H9 (cell line): Measurements from ENCODE around the gene SH3RF3. TPM values are rescaled to one million over a fixed set of nuclear protein-coding genes. Genes with fewer than 3 reads are reported as not detected.

Experiments
- DNase-seq: peaks from one replicate; pipeline ENCODE4 v3.0.0-alpha.2; 2017
- H2AFZ ChIP-seq: one replicate; pipeline ENCODE4 v1.6.1; 2013; ENCODE audit warnings: mild to moderate bottlenecking, low read length, control low read depth, moderate library complexity
- H2AK5ac ChIP-seq: 2 replicates; pipeline ENCODE4 v1.6.1; 2013; ENCODE audit warnings: low read length, control low read depth, mixed read lengths; ENCODE audit not compliant: insufficient read length
- H2BK120ac ChIP-seq: one replicate; pipeline ENCODE4 v1.6.1; 2013; ENCODE audit warnings: low read depth, mild to moderate bottlenecking, low read length, control low read depth, inconsistent platforms; ENCODE audit not compliant: poor library complexity, severe bottlenecking
- H2BK12ac ChIP-seq: 2 replicates; pipeline ENCODE4 v1.6.1; 2013; ENCODE audit warnings: low read length, control low read depth, mixed read lengths, low read depth; ENCODE audit not compliant: insufficient read length
- H2BK15ac ChIP-seq: 2 replicates; pipeline ENCODE4 v1.6.1; 2013; ENCODE audit warnings: low read depth, low read length, control low read depth
- H2BK20ac ChIP-seq: one replicate; pipeline ENCODE4 v1.6.1; 2013; ENCODE audit warnings: low read depth, mild to moderate bottlenecking, low read length, control low read depth, inconsistent platforms; ENCODE audit not compliant: poor library complexity, severe bottlenecking
- H2BK5ac ChIP-seq: 2 replicates; pipeline ENCODE4 v1.6.1; 2013; ENCODE audit warnings: low read length, control low read depth, mixed read lengths; ENCODE audit not compliant: insufficient read length
- H3K14ac ChIP-seq: 2 replicates; pipeline ENCODE4 v1.6.1; 2013; ENCODE audit warnings: low read length, control low read depth; ENCODE audit not compliant: insufficient read depth
- H3K18ac ChIP-seq: 2 replicates; pipeline ENCODE4 v1.6.1; 2013; ENCODE audit warnings: low read depth, mild to moderate bottlenecking, mixed read lengths, low read length, control low read depth; ENCODE audit not compliant: insufficient read length
- H3K23ac ChIP-seq: 2 replicates; pipeline ENCODE4 v1.6.1; 2013; ENCODE audit warnings: low read length, control low read depth, mixed read lengths, low read depth; ENCODE audit not compliant: insufficient read length
- H3K23me2 ChIP-seq: 2 replicates; pipeline ENCODE4 v1.6.1; 2013; ENCODE audit warnings: low read depth, mild to moderate bottlenecking, mixed read lengths, low read length, control low read depth; ENCODE audit not compliant: insufficient read length, poor library complexity, severe bottlenecking
- H3K27ac ChIP-seq: 2 replicates; pipeline ENCODE4 v1.5.1; 2013; ENCODE audit warnings: low read length, control low read depth, mixed read lengths, low read depth; ENCODE audit not compliant: insufficient read length
- H3K27me3 ChIP-seq: 2 replicates; pipeline ENCODE4 v1.6.1; 2013; ENCODE audit warnings: low read length, control low read depth, inconsistent platforms; ENCODE audit not compliant: insufficient read depth
- H3K4ac ChIP-seq: 2 replicates; pipeline ENCODE4 v1.6.1; 2013; ENCODE audit warnings: low read depth, mild to moderate bottlenecking, control low read depth, inconsistent platforms, low read length, moderate library complexity
- H3K4me1 ChIP-seq: 2 replicates; pipeline ENCODE4 v1.6.1; 2013; ENCODE audit warnings: low read length, control low read depth, inconsistent platforms; ENCODE audit not compliant: insufficient read depth
- H3K4me2 ChIP-seq: 2 replicates; pipeline ENCODE4 v1.6.1; 2013; ENCODE audit warnings: low read length, control low read depth, mixed read lengths; ENCODE audit not compliant: insufficient read length, insufficient read depth
- H3K56ac ChIP-seq: 2 replicates; pipeline ENCODE4 v1.6.1; 2013; ENCODE audit warnings: low read depth, mild to moderate bottlenecking, mixed read lengths, low read length, control low read depth; ENCODE audit not compliant: insufficient read length
- H3K79me1 ChIP-seq: 2 replicates; pipeline ENCODE4 v1.6.1; 2013; ENCODE audit warnings: low read depth, mild to moderate bottlenecking, moderate library complexity, low read length, control low read depth, inconsistent platforms; ENCODE audit not compliant: insufficient read depth, poor library complexity, severe bottlenecking
- H3K79me2 ChIP-seq: 2 replicates; pipeline ENCODE4 v1.6.1; 2013; ENCODE audit warnings: low read length, control low read depth, inconsistent platforms; ENCODE audit not compliant: insufficient read depth
- H3K9ac ChIP-seq: 2 replicates; pipeline ENCODE4 v1.6.1; 2013; ENCODE audit warnings: low read length, control low read depth, mixed read lengths; ENCODE audit not compliant: insufficient read length; ENCODE audit errors: extremely low read depth
- H3K9me3 ChIP-seq: one replicate; pipeline ENCODE4 v1.6.1; 2013; ENCODE audit warnings: low read depth, low read length, inconsistent platforms; ENCODE audit not compliant: control insufficient read depth
- H3T11ph ChIP-seq: one replicate; pipeline ENCODE4 v1.6.1; 2013; ENCODE audit warnings: mild to moderate bottlenecking, low read length, control low read depth, inconsistent platforms
- H4K20me1 ChIP-seq: one replicate; pipeline ENCODE4 v1.6.1; 2013; ENCODE audit not compliant: control insufficient read depth, insufficient read length, insufficient read depth
- H4K5ac ChIP-seq: 2 replicates; pipeline ENCODE4 v1.6.1; 2013; ENCODE audit warnings: low read depth, mild to moderate bottlenecking, mixed read lengths, low read length, control low read depth; ENCODE audit not compliant: insufficient read length
- H4K8ac ChIP-seq: replicated peaks from 2 replicates; pipeline ENCODE4 v1.6.1; 2013; ENCODE audit warnings: low read length, control low read depth, mixed read lengths, low read depth; ENCODE audit not compliant: insufficient read length
- H4K91ac ChIP-seq: 2 replicates; pipeline ENCODE4 v1.6.1; 2013; ENCODE audit warnings: low read depth, mild to moderate bottlenecking, moderate library complexity, mixed read lengths, low read length, control low read depth; ENCODE audit not compliant: insufficient read length
- H3K27ac Mint-ChIP-seq, 3 experiments: 2 replicates in 2 of 3; 3 replicates in 1 of 3; pipeline ENCODE4 v1.8.0; 2020 to 2021; ENCODE audit warnings: mixed read lengths in 3 of 3, mild to moderate bottlenecking in 1 of 3, moderate library complexity in 1 of 3
- H3K27me3 Mint-ChIP-seq: 2 replicates; pipeline ENCODE4 v1.8.0; 2021; ENCODE audit warnings: low read depth, mild to moderate bottlenecking, moderate library complexity, mixed read lengths
- H3K36me3 Mint-ChIP-seq, 3 experiments: 2 replicates in 2 of 3; 3 replicates in 1 of 3; pipeline ENCODE4 v1.8.0; 2020 to 2021; ENCODE audit warnings: low read depth in 3 of 3, mixed read lengths in 3 of 3; ENCODE audit not compliant: insufficient read depth in 1 of 3
- H3K4me1 Mint-ChIP-seq, 2 experiments: 2 replicates each; pipeline ENCODE4 v1.8.0; 2020; ENCODE audit warnings: mixed read lengths in 2 of 2
- H3K4me3 Mint-ChIP-seq, 2 experiments: 2 replicates in 1 of 2; 3 replicates in 1 of 2; pipeline ENCODE4 v1.8.0; 2020 to 2021; ENCODE audit warnings: mild to moderate bottlenecking in 2 of 2, mixed read lengths in 2 of 2, moderate library complexity in 1 of 2
- H3K9me3 Mint-ChIP-seq, 2 experiments: 2 replicates in 1 of 2; 3 replicates in 1 of 2; pipeline ENCODE4 v1.8.0; 2020; ENCODE audit warnings: mild to moderate bottlenecking in 2 of 2, mixed read lengths in 2 of 2, moderate library complexity in 1 of 2
- CTCF ChIP-seq: fragments of 200-600 bp; sonication (generic); conservative IDR thresholded peaks from 3 replicates; pipeline ENCODE4 v1.8.0; 2021; ENCODE audit warnings: antibody characterized with exemption, mild to moderate bottlenecking
- WGBS: extraction: QIAGEN DNeasy Blood & Tissue Kit; methylation state at CpG from one replicate; pipeline ENCODE4 v1.1.7; 2013; ENCODE audit warnings: missing lambda C conversion rate, low lambda C conversion rate, mixed read lengths; ENCODE audit not compliant: insufficient read length; ENCODE audit errors: extremely low coverage; 5-methylcytosine and 5-hydroxymethylcytosine counted together
- total RNA-seq: library from RNA; stranded (reverse); gene quantifications from 2 replicates; pipeline ENCODE4 v1.2.1, GENCODE V29; 2021

Gene SH3RF3
- total RNA-seq, 1 experiment from 2014 or later = 0.46 TPM

DNA sequence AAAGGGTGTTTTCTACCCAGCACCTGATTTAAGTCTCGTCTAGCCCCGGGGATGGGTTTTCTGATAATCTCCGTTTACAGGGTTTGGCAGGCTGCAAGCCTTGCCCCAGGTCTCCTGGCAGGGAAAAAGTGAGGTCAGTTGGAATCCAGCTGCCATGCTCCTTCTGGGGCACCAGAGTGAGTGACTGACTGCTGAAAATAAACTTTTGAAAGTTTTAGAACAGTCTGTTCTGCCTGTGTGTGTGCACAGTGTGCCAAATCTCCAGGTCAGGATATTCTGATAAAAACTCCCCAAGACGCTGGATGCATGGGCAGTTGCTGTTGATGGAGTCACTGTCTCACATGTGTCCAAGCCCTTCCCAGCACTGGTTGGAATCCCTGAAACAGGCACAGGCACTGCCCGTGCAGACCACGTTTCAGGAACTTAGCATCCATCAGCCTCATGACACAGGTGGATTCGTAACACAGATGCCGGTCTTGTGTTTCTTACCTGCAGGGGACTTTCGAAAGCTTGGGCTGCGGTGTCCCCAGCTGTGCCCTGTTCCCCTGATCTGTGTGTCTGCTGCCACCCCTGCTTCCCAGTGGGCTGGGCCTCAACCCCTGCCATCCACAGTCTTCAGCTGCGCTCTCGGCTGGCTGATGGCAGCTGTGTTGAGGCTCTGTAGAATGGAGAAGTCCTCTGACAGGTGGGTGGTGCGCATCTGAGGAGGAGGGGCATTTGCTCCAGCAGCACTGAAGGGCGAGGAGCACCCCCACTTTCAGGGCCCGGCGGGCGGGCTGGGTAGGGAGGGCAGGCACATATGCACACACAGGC is 65.0 kb downstream of the SH3RF3 start:
- H3K27ac Mint-ChIP-seq = no peak overlapping the region
- H2BK15ac ChIP-seq = no peak overlapping the region
- no peaks in the 10 kb centered on the region for H3K27me3 ChIP-seq
- no peaks in the 10 kb centered on the region for H3K9me3 Mint-ChIP-seq
- no CpG with 5 or more reads among the region's 17 CpGs for WGBS
- H3K4me3 Mint-ChIP-seq = no peak overlapping the region; a peak in 1 of 5 replicates
- no peaks in the 10 kb centered on the region for H3K27me3 Mint-ChIP-seq
- H4K5ac ChIP-seq = no peak overlapping the region
- H2AFZ ChIP-seq = no peak overlapping the region
- H3K79me1 ChIP-seq = no peaks in the 10 kb centered on the region
- no peak overlapping the region for H4K8ac ChIP-seq
- no peak overlapping the region for H2BK20ac ChIP-seq
- no peak overlapping the region for H2BK120ac ChIP-seq
- H4K20me1 ChIP-seq = peaks cover 3% of the 10 kb centered on the region
- H3K23me2 ChIP-seq = no peaks in the 10 kb centered on the region
- TF ChIP-seq CTCF = no peak
- H3K27ac ChIP-seq = no peak overlapping the region
- H3K9me3 ChIP-seq = no peaks in the 10 kb centered on the region
- no peaks in the 10 kb centered on the region for H3K4me1 ChIP-seq
- H3K14ac ChIP-seq = no peak overlapping the region; the same call in 1 of the 2 replicates
- no peaks in the 10 kb centered on the region for H3K79me2 ChIP-seq
- peak; percentile 20 for DNase-seq
- no peak overlapping the region for H3K9ac ChIP-seq
- H2BK5ac ChIP-seq = no peak overlapping the region
- no peaks in the 10 kb centered on the region for H3K36me3 Mint-ChIP-seq
- no peak overlapping the region for H3T11ph ChIP-seq
- no peak overlapping the region for H3K18ac ChIP-seq
- H2BK12ac ChIP-seq = no peak overlapping the region
- H3K4me1 Mint-ChIP-seq = peaks cover 4 to 6% of the 10 kb centered on the region in 2 experiments
- H3K56ac ChIP-seq = no peak overlapping the region
- H3K4me2 ChIP-seq = no peak overlapping the region
- no peak overlapping the region for H4K91ac ChIP-seq
- H3K4ac ChIP-seq = no peak overlapping the region
- H3K23ac ChIP-seq = no peak overlapping the region
- no peak overlapping the region for H2AK5ac ChIP-seq
